Astrocyte (in vitro differentiated cells and primary cell): Measurements from ENCODE around the gene PPP2R5B. TPM values are rescaled to one million over a fixed set of nuclear protein-coding genes. Genes with fewer than 3 reads are reported as not detected.

Source experiments
- DNase-seq: peaks from one replicate; pipeline ENCODE4 v3.0.0-alpha.2; 2010; ENCODE audit warnings: low read depth
- FAIRE-seq: peaks from 2 replicates; lab custom pipeline; 2011; peaks lifted over from hg19 to GRCh38; lab: Jason Lieb, UNC
- H2AFZ ChIP-seq: 2 replicates; pipeline ENCODE4 v1.6.0; 2012; ENCODE audit warnings: low read depth, low read length, inconsistent platforms
- H3K27ac ChIP-seq: 2 replicates; pipeline ENCODE4 v1.5.1; 2011; ENCODE audit warnings: low read depth, low read length, inconsistent platforms
- H3K27me3 ChIP-seq: 2 replicates; pipeline ENCODE4 v1.6.0; 2011; ENCODE audit warnings: low read length, inconsistent platforms; ENCODE audit not compliant: insufficient read depth
- H3K36me3 ChIP-seq: 2 replicates; pipeline ENCODE4 v1.5.1; 2011; ENCODE audit warnings: low read length, inconsistent platforms; ENCODE audit not compliant: insufficient read depth
- H3K4me1 ChIP-seq: 2 replicates; pipeline ENCODE4 v1.5.1; 2011; ENCODE audit warnings: low read length, inconsistent platforms; ENCODE audit not compliant: insufficient read depth
- H3K4me2 ChIP-seq: 2 replicates; pipeline ENCODE4 v1.6.0; 2012; ENCODE audit warnings: low read length, inconsistent platforms
- H3K4me3 ChIP-seq: 2 replicates; pipeline ENCODE4 v1.5.1; 2011; ENCODE audit warnings: low read depth, mild to moderate bottlenecking, low read length, inconsistent platforms; ENCODE audit not compliant: insufficient read depth
- H3K79me2 ChIP-seq: 2 replicates; pipeline ENCODE4 v1.6.0; 2012; ENCODE audit warnings: mild to moderate bottlenecking, low read length, inconsistent platforms; ENCODE audit not compliant: insufficient read depth
- H3K9ac ChIP-seq: 2 replicates; pipeline ENCODE4 v1.6.0; 2012; ENCODE audit warnings: mild to moderate bottlenecking, low read length, inconsistent platforms
- H3K9me3 ChIP-seq: 2 replicates; pipeline ENCODE4 v1.5.1; 2012; ENCODE audit warnings: low read depth, mild to moderate bottlenecking, low read length, inconsistent platforms; ENCODE audit not compliant: insufficient read depth
- H4K20me1 ChIP-seq: 2 replicates; pipeline ENCODE4 v1.6.0; 2012; ENCODE audit warnings: low read length, inconsistent platforms; ENCODE audit not compliant: insufficient read depth
- H3K27ac Mint-ChIP-seq: one replicate; pipeline ENCODE4 v1.8.0; 2021; ENCODE audit warnings: mild to moderate bottlenecking, mixed read lengths; ENCODE audit not compliant: unreplicated experiment
- H3K27me3 Mint-ChIP-seq: one replicate; pipeline ENCODE4 v1.8.0; 2021; ENCODE audit warnings: low read depth, mixed read lengths; ENCODE audit not compliant: unreplicated experiment
- H3K36me3 Mint-ChIP-seq: one replicate; pipeline ENCODE4 v1.8.0; 2021; ENCODE audit warnings: low read depth, mixed read lengths; ENCODE audit not compliant: unreplicated experiment
- H3K4me1 Mint-ChIP-seq: one replicate; pipeline ENCODE4 v1.8.0; 2021; ENCODE audit warnings: low read depth, mixed read lengths; ENCODE audit not compliant: unreplicated experiment
- H3K4me3 Mint-ChIP-seq: one replicate; pipeline ENCODE4 v1.8.0; 2021; ENCODE audit warnings: mild to moderate bottlenecking, moderate library complexity, mixed read lengths; ENCODE audit not compliant: unreplicated experiment
- H3K9me3 Mint-ChIP-seq: one replicate; pipeline ENCODE4 v1.8.0; 2021; ENCODE audit warnings: mild to moderate bottlenecking, mixed read lengths; ENCODE audit not compliant: unreplicated experiment
- CTCF ChIP-seq: IDR thresholded peaks from 2 replicates; pipeline ENCODE4 v1.5.1; 2011; ENCODE audit warnings: low read depth, mild to moderate bottlenecking, inconsistent platforms, low read length, moderate library complexity; ENCODE audit not compliant: insufficient read depth
- EZH2 ChIP-seq: IDR thresholded peaks from 2 replicates; pipeline ENCODE4 v1.6.1; 2012; ENCODE audit warnings: mild to moderate bottlenecking, low read length, inconsistent platforms; ENCODE audit not compliant: insufficient read depth
- total RNA-seq: library from RNA; stranded (reverse); gene quantifications from 2 replicates; pipeline ENCODE4 v1.2.1, GENCODE V29; 2021

Gene PPP2R5B
- total RNA-seq, 1 donor from 2014 or later = 24.1 TPM

- Mint-ChIP-seq H3K27me3 (no peaks in the 10 kb centered on the region), H3K4me1 (peaks cover 10% of the 10 kb centered on the region), H3K36me3 (peaks cover 8% of the 10 kb centered on the region), H3K4me3 (no peak overlapping the region), H3K9me3 (no peaks in the 10 kb centered on the region), H3K27ac (no peak overlapping the region)
- H3K9ac ChIP-seq = no peak overlapping the region
- H2AFZ ChIP-seq = no peak overlapping the region
- H3K4me2 ChIP-seq = no peak overlapping the region
- no peak overlapping the region for H3K4me3 ChIP-seq
- TF ChIP-seq EZH2 (no peak), CTCF (no peak)
- H3K36me3 ChIP-seq = peaks cover 2% of the 10 kb centered on the region
- peaks cover 21% of the 10 kb centered on the region for H3K79me2 ChIP-seq
- H3K9me3 ChIP-seq = no peaks in the 10 kb centered on the region
- no peaks in the 10 kb centered on the region for H4K20me1 ChIP-seq
- no peaks in the 10 kb centered on the region for H3K27me3 ChIP-seq
- no peak overlapping the region for H3K27ac ChIP-seq
- H3K4me1 ChIP-seq = peaks cover 18% of the 10 kb centered on the region
- FAIRE-seq (no peak), DNase-seq (no peak)
Observed at GRCh38 chr11:64914123-64914522, 10.4 kb upstream of the PPP2R5B start.

GRCh38 chr11:64915376-64915887 is 9.1 kb upstream of the PPP2R5B start:
- Histone ChIP-seq H3K9me3 (no peaks in the 10 kb centered on the region), H4K20me1 (no peaks in the 10 kb centered on the region), H3K79me2 (peaks cover 21% of the 10 kb centered on the region), H3K4me1 (peaks cover 18% of the 10 kb centered on the region), H3K27me3 (no peaks in the 10 kb centered on the region), H2AFZ (no peak overlapping the region), H3K4me3 (no peak overlapping the region), H3K4me2 (peak overlapping the region; percentile 96), H3K27ac (no peak overlapping the region), H3K36me3 (peaks cover 2% of the 10 kb centered on the region), H3K9ac (peak overlapping the region; percentile 95)
- no peak for DNase-seq
- peaks cover 10% of the 10 kb centered on the region for H3K4me1 Mint-ChIP-seq
- peaks cover 8% of the 10 kb centered on the region for H3K36me3 Mint-ChIP-seq
- no peaks in the 10 kb centered on the region for H3K27me3 Mint-ChIP-seq
- H3K4me3 Mint-ChIP-seq = peak overlapping the region; percentile 94
- FAIRE-seq = no peak
- TF ChIP-seq EZH2 (no peak), CTCF (no peak)
- no peaks in the 10 kb centered on the region for H3K9me3 Mint-ChIP-seq
- no peak overlapping the region for H3K27ac Mint-ChIP-seq

GRCh38 chr11:64916040-64916774 is 8.3 kb upstream of the PPP2R5B start:
- Mint-ChIP-seq H3K27me3 (no peaks in the 10 kb centered on the region), H3K4me1 (peaks cover 10% of the 10 kb centered on the region), H3K27ac (peak overlapping the region; percentile 81), H3K36me3 (peaks cover 8% of the 10 kb centered on the region), H3K9me3 (no peaks in the 10 kb centered on the region), H3K4me3 (peak overlapping the region; percentile 94)
- DNase-seq (peak; percentile 3), FAIRE-seq (no peak)
- H3K9me3 ChIP-seq = no peaks in the 10 kb centered on the region
- no peak for TF ChIP-seq EZH2
- H3K27me3 ChIP-seq = no peaks in the 10 kb centered on the region
- H2AFZ ChIP-seq = peak overlapping the region; percentile 78
- peaks cover 18% of the 10 kb centered on the region for H3K4me1 ChIP-seq
- peak overlapping the region; percentile 96 for H3K4me2 ChIP-seq
- peak overlapping the region; percentile 81 for H3K27ac ChIP-seq
- H3K79me2 ChIP-seq = peaks cover 21% of the 10 kb centered on the region
- H3K9ac ChIP-seq = peak overlapping the region; percentile 95
- peaks cover 2% of the 10 kb centered on the region for H3K36me3 ChIP-seq
- H3K4me3 ChIP-seq = peak overlapping the region; percentile 77
- no peaks in the 10 kb centered on the region for H4K20me1 ChIP-seq
